ENCODE measurements around the gene MAP7D1.

Gene MAP7D1

DNA sequence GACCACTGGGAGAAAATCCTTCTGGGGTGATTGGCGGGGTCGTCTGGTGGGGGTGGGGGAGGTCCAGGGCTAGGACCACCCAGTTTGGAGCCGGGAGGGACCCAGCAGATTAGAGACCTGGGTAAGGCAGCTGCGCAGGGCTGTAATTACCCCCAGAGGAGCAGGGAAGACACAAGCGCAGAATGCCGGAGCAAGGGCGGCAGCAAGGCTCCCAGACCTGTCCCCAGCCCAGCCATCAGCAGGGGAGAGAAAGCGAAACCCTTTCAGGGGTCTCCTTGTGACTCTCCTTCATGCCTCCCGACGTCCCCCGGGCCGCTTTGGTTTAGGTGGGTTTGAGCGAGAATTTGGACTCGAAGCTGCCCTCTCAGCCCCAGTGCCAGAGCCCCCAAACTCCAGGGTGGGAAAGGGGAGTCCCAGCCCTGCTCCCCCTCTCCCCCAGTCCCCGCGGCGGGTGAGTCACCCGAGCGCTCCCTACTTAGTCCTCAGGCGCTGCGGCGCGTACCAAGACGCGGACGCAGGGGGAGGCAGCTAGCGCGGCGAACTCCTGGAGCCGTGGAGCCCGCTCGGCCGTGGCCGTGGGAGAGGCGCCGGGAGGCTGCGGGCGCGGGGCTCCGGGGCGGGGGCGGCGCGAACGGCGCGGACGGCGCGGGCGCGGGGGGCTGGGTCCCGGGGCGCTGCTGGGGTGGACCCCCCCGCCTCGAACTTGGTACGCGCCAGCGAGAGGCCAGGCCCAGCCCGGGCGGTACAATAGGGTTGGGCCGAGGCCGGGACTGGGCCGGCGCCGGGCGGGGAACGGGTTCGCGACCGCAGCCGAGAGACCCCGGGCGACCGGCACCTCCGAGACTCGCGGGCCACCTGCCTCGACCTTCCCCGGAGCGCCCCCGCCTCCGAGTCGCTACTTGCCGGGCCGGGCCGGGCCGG lies at the start of gene MAP7D1:
TSS of gene MAP7D1 (plus strand) at position 753 of the 921 bp plus-strand sequence. CDS start 258 bp downstream, outside the sequence.
- peak; percentile 43; the same call in 1 of the 2 replicates for TF ChIP-seq JUND (IDR thresholded peaks at IDR 0.05; ENCODE audit: low read depth)
- DNase-seq (ENCODE audit: low read depth in 1 of 2, low spot score in 1 of 2): peak; percentile 59 to 81
- in situ Hi-C loops (cut with HindIII; ENCODE audit: low pct_unique_long_range_greater_than_20kb, low sequenced_read_pairs): no loop called here

DNA sequence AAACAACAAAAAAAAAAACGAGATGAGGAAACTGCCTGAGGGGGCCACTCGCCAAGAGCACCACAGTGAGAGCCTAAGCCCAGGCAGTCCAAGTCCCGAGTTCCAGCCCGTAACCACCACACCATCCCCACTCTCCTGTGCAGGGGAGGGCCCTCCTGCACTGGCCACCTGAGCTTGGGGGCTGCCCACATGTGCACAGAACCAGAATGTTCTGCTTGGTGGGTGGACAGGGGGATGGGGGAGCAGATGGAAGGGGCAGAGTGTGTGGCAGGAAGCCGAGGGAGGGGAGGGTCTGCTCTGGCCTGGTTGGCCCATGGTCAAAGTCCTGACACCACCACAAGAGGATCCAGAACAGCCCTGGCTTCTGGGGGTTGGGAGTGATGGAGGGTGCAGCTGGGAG lies 49.7 kb upstream of the MAP7D1 start:
- no peak for TF ChIP-seq JUND (IDR thresholded peaks at IDR 0.05; ENCODE audit: low read depth)
- in situ Hi-C loops (cut with HindIII; ENCODE audit: low pct_unique_long_range_greater_than_20kb, low sequenced_read_pairs): no loop called here
- no peak for DNase-seq (ENCODE audit: low read depth in 1 of 2, low spot score in 1 of 2)

- DNase-seq (ENCODE audit: low read depth in 1 of 2, low spot score in 1 of 2): no peak
- in situ Hi-C loops (cut with HindIII; ENCODE audit: low pct_unique_long_range_greater_than_20kb, low sequenced_read_pairs): no loop called here
- no peak for TF ChIP-seq JUND (IDR thresholded peaks at IDR 0.05; ENCODE audit: low read depth)
These were observed 48.6 kb upstream of the MAP7D1 start for GRCh38 chr1:36107394-36107793.

DNA sequence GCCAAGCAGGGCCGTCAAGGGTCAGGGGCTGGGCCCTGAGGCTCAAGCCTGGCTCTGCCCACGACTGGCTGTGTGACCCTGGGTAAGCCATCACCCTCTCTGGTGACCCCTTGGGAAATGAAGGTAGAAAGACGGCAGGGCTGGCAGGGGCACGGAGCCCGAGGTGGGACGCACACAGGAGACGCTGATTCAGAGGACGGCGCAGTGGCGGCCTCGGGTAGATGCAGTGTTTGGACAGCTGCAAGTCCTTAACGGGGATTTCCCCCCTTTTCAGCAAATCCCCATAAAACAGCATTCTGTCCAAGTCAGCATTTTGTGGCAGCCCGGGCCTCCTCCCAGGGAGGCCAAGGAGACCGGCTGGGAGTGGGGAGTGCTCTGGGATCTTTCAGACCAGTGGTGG lies 47.6 kb upstream of the MAP7D1 start:
- TF ChIP-seq JUND (IDR thresholded peaks at IDR 0.05; ENCODE audit: low read depth): no peak
- in situ Hi-C loops (cut with HindIII; ENCODE audit: low pct_unique_long_range_greater_than_20kb, low sequenced_read_pairs): no loop called here
- no peak for DNase-seq (ENCODE audit: low read depth in 1 of 2, low spot score in 1 of 2)

GRCh38 chr1:36109041-36109679 lies 46.8 kb upstream of the MAP7D1 start:
- no peak for TF ChIP-seq JUND (IDR thresholded peaks at IDR 0.05; ENCODE audit: low read depth)
- peak; percentile 47 to 60 for DNase-seq (ENCODE audit: low read depth in 1 of 2, low spot score in 1 of 2)
- in situ Hi-C loops (cut with HindIII; ENCODE audit: low pct_unique_long_range_greater_than_20kb, low sequenced_read_pairs): no loop called here

GRCh38 chr1:36111151-36111550 lies 44.8 kb upstream of the MAP7D1 start:
- in situ Hi-C loops (cut with HindIII; ENCODE audit: low pct_unique_long_range_greater_than_20kb, low sequenced_read_pairs): no loop called here
- no peak for DNase-seq (ENCODE audit: low read depth in 1 of 2, low spot score in 1 of 2)
- TF ChIP-seq JUND (IDR thresholded peaks at IDR 0.05; ENCODE audit: low read depth): no peak

DNA sequence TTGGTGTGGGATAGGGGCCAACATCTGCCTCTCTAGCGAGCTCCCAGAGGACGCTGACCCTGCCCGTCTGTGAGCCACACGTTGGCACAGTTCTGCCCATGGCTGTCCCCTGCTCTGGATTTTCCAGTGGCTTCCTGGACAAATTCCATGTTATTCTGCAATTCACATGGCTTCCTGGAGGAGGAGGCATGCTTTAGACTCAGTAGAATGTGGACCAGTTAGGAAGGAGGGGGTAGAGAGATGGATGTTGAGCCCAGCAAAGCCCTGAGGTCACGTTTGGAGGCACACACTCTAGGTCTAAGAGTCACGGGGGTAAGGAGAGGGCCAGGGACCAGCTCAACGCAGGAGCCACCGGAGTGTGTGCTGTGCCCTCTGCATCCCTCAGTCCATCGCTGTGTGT lies 43.1 kb upstream of the MAP7D1 start:
- no peak for TF ChIP-seq JUND (IDR thresholded peaks at IDR 0.05; ENCODE audit: low read depth)

GRCh38 chr1:36114371-36114770 lies 41.6 kb upstream of the MAP7D1 start:
- in situ Hi-C loops (cut with HindIII; ENCODE audit: low pct_unique_long_range_greater_than_20kb, low sequenced_read_pairs): no loop called here
- DNase-seq (ENCODE audit: low read depth in 1 of 2, low spot score in 1 of 2): no peak
- TF ChIP-seq JUND (IDR thresholded peaks at IDR 0.05; ENCODE audit: low read depth): no peak

More for the DNA sequence above, 43.1 kb upstream of the MAP7D1 start:
- in situ Hi-C loops (cut with HindIII; ENCODE audit: low pct_unique_long_range_greater_than_20kb, low sequenced_read_pairs): no loop called here
- DNase-seq (ENCODE audit: low read depth in 1 of 2, low spot score in 1 of 2): no peak

DNA sequence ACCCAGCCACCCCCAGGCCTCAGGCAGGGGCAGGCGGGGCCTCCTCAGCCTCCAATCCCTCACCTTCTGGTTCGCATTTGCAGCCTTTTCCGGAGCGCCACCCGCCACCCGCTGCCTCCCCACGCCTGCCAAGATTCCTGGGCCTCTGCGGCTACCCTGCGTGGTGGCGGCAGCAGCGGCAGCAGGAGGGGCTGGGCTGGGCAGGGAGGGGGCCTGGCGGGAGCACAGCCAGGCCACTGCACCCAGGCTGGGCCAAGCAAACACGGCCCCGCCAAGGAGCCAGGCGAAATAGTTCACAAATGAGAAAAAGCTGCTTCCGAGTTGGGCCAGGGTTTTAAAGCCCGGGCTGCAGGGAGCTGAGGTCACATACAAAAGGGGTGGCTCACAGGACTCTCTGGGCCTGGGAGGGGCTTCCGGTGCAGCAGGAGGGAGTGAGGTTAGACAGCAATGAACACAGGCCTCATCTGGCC lies 40.7 kb upstream of the MAP7D1 start:
- in situ Hi-C loops (cut with HindIII; ENCODE audit: low pct_unique_long_range_greater_than_20kb, low sequenced_read_pairs): no loop called here
- TF ChIP-seq JUND (IDR thresholded peaks at IDR 0.05; ENCODE audit: low read depth): no peak
- no peak for DNase-seq (ENCODE audit: low read depth in 1 of 2, low spot score in 1 of 2)

DNA sequence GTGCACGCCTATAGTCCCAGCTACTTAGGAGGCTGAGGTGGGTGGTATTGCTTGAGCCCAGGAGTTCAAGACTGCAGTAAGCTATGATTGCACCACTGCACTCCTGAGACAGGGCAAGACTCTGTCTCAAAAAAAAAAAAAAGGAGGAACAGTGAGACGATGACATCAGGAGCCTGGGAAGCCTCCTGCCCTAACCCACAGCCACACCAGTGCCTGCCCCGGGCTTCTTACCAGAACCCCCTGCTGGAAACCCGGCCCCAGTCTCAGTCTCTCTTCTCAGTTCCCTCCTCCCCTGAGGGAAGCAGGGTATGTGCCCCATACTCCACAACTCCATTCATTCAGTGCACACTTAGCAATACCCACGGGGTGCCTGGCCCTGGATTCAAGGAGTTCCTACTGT lies 40.0 kb upstream of the MAP7D1 start:
- DNase-seq (ENCODE audit: low read depth in 1 of 2, low spot score in 1 of 2): no peak

GRCh38 chr1:36116901-36117300 lies 39.1 kb upstream of the MAP7D1 start:
- in situ Hi-C loops (cut with HindIII; ENCODE audit: low pct_unique_long_range_greater_than_20kb, low sequenced_read_pairs): no loop called here
- no peak for DNase-seq (ENCODE audit: low read depth in 1 of 2, low spot score in 1 of 2)
- TF ChIP-seq JUND (IDR thresholded peaks at IDR 0.05; ENCODE audit: low read depth): no peak

More for the DNA sequence above, 40.0 kb upstream of the MAP7D1 start:
- in situ Hi-C loops (cut with HindIII; ENCODE audit: low pct_unique_long_range_greater_than_20kb, low sequenced_read_pairs): no loop called here
- no peak for TF ChIP-seq JUND (IDR thresholded peaks at IDR 0.05; ENCODE audit: low read depth)

GRCh38 chr1:36118447-36119204 lies 37.3 kb upstream of the MAP7D1 start:
- TF ChIP-seq JUND (IDR thresholded peaks at IDR 0.05; ENCODE audit: low read depth): no peak
- no peak for DNase-seq (ENCODE audit: low read depth in 1 of 2, low spot score in 1 of 2)
- in situ Hi-C loops (cut with HindIII; ENCODE audit: low pct_unique_long_range_greater_than_20kb, low sequenced_read_pairs): no loop called here
